NCI-H345 treated with DMSO at 0.1 percent for 48 hours (cell line): ENCODE measurements around the gene C10orf105.

Experiments used
- DNase-seq: peaks from one replicate; lab custom pipeline; 2025; ENCODE audit not compliant: unreplicated experiment; lab: John Stamatoyannopoulos, UW

Gene C10orf105

DNA sequence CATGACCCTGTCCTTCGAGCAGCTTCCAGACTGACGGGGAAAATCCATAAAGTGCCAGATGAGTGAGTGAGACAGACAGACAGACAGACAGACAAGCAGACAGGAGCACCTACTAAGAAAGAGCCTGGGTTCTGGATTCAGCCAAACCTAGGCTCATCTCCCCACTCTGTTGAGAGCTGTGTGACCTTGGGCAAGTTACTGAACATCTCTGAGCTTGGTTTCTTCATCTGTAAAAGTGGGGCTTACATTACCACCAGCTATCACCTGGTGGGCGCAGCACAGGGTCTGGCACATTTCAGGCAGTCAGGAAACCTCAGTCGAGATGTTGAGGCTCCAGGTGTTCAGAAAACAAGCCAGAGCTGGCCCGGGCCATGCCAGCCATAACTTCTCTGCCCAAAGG is 37.6 kb downstream of the C10orf105 start:
- no peak for DNase-seq

DNA sequence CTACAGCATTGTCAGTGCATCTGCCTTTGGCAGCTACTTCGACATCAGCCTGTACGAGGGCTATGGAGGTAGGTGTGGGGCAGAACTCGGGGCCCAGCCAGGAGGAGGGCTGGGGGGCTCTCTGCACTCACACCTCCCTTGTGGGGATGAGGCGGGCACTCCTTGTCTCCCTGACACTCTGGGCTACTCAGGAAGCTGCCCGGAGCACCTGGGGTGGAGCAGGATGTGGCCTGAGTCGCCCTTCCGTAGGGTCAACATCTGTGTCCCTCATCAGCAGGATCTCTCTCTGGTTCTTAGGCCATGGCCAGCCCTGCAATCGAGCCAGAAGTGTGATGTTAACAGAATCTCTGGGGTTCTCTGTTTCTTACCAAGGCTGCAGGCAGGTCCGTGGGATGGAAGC is 40.2 kb downstream of the C10orf105 start:
- DNase-seq: no peak

DNA sequence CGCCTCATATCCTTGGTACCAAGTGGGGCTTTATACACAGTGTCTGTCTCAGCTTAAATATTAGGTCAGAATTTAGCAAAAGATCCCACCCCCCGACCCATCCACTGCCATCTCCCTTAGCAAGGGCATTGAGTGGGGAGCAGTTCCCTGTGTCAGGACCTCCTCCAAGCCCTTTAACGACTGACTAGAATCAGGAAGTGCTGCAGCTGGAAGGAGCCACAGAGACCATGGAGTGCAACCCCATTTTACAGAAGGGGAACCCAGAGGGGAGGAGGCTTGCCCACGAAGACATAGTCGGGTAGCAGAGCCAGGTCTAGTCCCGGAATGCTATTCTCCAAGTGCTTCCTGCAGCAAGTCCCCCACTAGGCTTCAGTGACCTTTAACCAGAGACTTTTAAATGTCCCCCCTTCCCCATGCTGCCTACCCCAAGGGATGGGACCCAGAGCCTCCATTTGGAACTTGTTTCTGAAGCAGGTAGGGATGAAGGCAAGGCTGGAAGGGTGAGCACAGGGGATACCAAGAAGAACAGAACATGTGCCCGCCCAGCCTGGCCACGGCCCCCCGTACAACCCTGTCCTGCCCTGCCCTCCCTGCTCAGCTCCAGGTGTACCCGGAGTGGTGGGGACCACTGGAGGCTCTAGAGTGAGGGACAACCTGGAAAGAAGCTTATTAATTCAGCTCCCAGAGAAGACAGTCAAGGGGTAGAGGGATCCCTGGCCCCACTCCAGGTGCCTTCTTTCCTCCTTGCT is 41.3 kb downstream of the C10orf105 start:
- DNase-seq: no peak

DNA sequence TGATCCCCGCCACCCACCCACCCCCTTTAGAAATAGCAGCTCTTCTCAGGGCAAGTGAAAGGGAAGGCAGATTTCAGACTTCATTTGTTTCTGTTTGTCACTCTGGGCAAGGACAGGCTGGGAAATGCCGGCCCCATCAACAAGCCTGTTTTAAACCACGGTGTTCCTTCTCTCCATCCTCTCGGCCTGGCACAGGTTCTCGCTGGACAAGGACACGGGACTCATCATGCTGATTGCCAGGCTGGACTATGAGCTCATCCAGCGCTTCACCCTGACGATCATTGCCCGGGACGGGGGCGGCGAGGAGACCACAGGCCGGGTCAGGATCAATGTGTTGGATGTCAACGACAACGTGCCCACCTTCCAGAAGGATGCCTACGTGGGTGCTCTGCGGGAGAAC is 42.3 kb downstream of the C10orf105 start:
- no peak for DNase-seq

DNA sequence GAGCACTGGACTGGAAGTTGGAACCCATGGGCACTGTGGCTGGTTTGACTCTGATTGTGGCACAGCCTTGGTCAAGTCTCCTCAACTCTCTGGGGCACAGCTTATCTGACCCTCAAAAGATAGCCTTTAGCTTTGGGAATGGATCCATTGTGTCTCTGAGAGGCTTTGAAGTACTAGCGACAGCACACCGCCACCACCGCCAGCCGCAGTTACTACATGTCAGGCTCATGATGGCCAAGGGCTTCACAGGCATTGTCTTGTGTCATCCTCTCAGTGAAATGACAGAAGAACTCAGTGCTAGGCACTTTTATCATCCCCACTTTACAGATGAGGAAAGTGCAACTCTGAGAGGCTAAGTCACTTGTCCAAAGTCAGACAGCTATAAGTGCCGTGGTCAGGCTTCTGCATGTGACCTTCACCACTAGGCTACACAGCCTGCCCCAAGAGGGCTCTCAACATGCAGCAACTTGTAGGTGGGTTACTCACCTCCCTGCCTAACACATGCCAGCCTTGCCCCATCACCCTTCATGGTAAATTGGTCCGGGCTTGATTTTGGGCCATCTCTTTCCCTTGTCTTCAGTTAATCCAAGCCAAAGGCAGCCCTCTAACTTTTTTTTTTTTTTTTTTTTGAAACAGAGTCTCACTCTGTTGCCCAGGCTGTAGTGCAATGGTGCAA is 44.1 kb downstream of the C10orf105 start:
- no peak for DNase-seq

DNA sequence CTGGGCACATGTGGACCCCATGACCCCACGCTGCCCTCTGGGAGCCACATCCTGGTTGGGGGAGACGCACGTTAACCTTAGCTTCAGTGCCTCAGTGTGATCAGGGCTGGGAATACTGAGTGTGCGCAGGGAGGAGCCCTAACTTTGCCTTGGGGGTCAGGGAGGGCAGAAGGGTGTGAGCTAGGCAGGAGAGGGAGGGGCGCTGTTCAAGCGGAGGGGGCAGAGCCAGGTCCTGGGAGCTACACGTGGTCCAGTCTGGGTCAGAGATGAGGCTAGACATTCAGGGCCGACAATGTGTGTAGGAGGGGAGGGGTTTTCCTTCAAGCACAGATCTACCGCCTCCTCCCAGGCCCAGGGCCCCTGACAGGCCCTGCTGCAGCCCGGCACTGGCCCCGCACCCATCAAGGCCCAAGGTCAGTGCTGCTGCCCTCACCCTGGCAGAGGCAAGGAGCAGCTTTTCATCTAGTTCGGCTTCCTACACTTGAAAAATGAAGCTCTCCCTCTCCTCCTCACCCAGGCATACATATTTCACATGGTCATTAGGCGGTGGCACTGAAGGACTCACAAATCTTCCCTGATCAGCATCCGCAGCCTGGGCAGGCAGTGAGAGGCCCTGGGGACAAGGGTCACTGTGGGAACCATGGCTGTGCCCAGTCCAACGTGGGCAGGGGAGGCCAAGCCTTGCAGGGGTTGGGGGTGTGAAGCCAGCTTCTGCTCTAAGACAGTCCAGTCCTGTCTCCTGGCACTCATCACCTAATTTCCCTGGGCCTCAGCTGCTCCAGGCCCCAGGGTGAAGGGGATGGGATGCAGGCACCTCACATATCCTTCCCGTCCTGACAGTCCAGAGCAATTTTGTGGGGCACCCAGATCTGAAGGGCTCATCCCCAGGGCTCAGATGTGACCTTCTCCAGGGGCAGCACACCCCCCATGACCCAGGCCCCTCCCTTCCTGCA is 47.3 kb downstream of the C10orf105 start:
- no peak for DNase-seq

DNA sequence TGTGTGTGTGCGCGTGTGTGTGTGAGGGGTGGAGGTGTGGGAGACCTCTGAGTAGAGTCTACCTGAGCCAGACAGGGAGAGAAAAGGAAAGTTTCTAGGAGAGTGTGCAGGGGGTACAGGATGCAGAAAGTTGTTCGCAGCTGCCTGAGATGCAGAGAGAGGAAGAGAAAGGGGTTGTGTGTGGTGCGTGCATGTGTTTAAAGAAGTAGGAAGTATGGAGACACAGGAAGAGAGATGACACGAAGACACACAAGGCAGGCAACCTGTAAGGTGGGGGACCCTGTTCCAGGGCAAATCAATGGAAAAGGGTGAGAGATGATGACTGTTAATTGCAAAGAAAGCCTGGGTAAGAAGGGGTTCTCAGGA is 52.2 kb downstream of the C10orf105 start:
- no peak for DNase-seq

DNA sequence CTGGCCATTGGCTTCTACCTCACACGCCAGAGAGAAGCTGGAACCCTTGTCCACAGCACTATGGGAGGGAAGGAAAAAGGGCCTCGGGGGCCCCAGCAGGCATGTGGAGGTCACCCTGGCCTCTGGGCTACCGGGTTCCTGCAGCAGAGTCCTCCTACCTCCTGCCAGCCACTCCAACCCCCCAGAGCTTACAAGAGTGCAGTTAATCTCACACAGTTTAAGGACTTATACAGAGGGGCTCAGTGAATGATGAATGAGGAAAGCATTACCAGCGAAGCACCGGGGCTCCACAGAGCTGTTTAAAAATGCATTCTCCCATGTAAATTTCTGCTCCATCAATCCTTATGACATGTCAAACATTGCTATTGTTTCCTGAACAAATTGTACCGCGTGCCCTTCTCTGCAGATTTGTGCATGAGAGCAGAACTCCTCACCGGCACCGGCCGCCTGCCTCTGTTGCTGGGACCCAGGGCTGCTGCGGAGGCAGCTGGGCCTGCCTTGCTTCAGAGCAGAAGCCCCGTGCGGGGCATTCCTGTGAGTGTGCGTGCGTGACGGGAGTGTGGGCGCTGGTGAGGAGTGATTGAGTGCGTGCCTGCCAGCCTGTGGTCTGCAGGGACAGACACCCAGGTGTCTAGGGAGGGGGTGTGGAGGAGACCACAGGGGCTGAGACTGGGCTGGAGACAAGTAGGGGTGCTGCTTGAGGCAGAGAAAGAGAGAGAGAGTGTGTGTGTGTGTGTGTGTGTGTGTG is 52.8 kb downstream of the C10orf105 start:
- DNase-seq: no peak

DNA sequence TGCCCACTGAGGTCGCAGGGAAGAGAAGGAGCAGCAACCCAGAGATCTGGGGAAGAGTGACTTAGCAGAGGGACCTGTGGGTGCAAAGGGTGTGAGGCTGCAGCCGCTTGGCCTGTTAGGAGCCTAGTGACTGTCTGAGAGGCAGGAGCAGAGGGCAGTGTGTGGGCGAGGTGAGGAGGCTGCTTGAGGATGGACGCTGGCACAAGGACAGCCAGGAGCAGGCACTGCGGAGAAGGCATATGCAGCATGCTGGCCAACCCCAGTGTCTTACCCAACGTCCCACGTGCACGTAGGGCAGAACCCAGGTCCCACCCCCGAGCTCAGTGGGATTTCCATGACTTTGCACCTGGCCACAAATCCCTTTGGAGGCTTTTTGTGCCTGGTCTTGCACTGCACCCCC is 54.1 kb downstream of the C10orf105 start:
- no peak for DNase-seq

DNA sequence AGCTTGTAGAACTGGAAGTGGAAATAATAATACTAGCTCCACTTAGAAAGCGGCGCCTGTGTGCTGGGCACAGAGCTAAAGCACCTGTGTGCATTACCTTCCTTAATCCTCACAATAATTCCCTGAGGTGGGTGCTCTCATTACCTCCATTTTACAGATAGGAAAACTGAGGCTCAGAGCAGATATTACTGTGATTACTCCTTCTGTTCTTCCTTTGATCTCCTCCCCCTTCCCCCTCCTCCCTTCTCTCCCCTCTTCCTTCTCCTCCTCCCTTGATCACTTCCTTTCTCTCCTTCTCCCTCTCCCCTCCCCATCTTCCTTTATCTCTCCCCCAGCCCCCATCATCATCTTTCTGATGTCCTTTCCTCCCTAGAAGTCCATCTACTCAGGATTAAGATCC is 55.0 kb downstream of the C10orf105 start:
- DNase-seq: no peak

DNA sequence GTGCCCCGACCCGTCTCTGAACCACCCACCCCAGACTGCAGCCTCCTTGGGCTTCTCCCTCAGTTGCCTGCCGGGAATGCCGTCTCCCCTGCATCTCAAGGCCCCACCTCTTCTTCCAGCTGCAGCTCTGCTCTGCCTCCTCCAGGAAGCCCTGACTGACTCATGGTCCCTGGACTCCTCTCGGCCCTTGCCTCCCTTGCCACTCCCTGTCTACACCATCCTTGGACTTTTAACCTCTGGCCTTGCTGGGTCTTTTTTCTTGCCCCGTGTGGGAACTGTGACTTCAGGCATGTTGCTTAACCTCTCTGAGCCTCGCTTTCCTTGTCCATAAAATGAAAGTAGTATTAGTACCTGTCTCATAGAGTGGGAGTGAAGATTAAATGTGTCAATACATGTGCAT is 56.3 kb downstream of the C10orf105 start:
- no peak for DNase-seq

DNA sequence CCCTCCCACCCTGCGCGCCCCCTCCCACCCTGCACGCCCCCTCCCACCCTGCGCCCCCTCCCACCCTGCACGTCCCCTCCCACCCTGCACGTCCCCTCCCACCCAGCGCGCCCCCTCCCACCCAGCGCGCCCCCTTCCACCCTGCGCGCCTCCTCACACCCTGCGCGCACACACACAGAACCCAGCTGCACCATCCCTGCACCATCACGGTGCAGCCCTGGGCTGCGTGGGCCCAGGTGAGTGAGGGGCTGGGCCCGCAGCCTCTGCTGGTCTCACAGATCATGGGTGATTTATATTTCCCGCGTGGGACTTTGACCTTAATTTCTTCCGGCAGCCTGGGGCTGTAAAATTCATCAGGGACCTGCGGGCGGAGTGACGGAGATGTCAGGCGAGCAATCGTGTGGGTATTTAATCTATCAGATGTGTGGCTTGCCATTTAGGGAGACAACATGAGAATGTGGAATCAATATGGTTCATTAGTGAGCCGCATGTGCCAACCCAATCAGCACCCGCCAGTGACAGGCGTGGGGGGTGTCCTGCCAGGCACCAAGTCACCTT is 57.7 kb downstream of the C10orf105 start:
- no peak for DNase-seq
